ENCODE measurements around the gene ZNF462.

The ZNF462 gene

DNA sequence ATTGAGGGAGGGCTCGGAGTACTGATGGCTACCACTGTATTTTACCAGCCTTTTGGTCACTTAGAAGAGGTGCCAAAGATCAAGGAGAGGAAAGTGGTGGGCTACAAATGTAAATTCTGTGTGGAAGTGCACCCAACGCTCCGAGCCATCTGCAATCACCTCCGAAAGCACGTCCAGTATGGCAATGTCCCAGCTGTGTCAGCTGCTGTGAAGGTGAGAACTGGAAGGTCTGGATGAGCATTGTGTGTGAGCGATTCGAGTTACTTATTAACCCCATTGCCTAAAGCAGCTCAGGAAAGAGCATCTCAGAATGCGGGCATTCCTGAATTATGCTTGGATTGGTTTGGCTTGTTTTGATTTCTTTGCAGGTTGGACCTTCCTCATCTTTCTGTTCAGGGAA, 67.5 kb downstream of the ZNF462 start:
- DNase-seq, result no peak

DNA sequence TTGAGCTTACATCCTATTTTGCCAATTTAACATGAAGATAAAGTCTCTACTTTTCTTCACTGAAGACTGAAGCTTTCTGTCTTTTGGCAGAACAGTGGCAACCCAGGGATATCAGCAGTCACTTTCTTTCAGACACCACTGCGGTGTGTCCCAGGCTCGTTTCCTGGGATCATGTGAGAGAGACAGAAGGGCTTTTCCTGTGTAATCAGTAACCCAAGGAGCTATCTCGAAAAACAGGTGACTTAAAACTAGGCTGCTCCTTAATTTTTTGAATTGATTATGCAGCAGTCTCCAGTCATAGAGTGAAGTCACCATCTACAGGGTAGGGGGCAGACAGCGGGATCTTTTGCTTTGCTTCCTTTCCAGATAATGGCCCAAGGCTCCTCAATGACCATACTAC, 68.5 kb downstream of the ZNF462 start:
- DNase-seq, result no peak

GRCh38 chr9:106932178-106932577, 69.2 kb downstream of the ZNF462 start:
- no peak for DNase-seq

DNA sequence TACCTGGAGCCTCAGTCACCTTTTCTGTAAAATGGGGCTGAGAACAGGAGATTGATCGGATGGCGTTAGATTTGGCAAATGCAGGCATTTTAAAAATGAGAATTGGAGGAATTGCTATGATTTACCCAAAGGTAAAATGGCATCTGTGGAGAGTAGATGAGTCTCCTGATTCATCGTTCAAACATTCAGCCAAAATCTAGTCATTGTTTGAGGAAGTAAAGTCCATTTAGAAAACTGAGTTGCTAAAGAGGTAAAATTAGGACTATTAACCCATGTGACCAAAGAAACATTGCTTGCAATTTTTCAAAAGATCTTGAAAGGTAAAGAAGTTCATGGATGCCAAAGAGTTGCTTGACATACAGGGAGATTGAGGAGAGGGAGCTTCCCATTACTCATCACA, 69.7 kb downstream of the ZNF462 start:
- no peak for DNase-seq

- no peak for DNase-seq
These were observed 70.5 kb downstream of the ZNF462 start for GRCh38 chr9:106933470-106933869.

GRCh38 chr9:106934442-106935238, 71.7 kb downstream of the ZNF462 start:
- no peak for DNase-seq

GRCh38 chr9:106936680-106937079, 73.7 kb downstream of the ZNF462 start:
- no peak for DNase-seq

- DNase-seq, result no peak
These were observed 79.0 kb downstream of the ZNF462 start for GRCh38 chr9:106941916-106942315.

DNA sequence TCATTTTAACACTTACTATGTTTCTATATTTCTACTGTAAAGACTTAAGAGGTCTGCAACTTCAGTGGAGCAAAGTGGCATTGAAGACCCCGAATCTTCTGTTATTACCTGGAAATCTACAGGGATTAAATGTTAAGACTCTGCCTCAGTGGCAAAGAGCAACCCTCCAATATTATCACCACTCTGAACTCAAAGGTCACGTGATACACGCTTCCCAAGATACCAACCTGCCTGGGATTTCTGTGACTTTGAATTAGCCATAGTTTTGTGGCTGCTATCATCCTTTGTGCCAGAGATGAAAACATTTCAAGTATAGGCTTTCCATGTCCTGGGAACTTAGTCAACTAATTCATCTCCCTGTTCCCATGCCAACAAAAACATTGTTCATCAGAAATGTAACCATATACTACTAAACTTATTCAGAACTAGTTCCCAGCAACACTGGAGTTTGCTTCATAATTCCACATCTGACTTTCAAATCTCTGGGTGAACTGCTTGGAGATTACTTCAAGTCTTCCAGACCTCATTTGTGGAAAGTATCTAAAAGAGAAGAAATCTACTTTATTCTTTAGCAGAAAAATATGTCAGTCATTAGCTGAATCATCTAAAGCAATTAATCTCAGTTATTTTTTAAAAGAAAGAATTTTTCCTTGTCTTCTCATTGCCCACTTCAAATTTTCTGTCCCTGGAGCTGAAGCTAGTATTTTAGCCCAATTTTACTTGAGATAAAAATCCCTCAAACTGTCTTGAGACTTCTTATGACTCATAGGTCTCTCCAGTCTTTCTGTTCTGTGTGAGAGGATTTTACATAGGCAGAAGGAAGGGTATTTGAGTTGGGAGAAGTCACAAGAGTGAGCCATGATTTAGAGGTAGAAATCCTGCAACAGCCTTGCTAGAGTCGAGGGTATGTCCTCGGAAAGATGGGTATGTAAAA, 83.0 kb downstream of the ZNF462 start:
- DNase-seq, result no peak

DNA sequence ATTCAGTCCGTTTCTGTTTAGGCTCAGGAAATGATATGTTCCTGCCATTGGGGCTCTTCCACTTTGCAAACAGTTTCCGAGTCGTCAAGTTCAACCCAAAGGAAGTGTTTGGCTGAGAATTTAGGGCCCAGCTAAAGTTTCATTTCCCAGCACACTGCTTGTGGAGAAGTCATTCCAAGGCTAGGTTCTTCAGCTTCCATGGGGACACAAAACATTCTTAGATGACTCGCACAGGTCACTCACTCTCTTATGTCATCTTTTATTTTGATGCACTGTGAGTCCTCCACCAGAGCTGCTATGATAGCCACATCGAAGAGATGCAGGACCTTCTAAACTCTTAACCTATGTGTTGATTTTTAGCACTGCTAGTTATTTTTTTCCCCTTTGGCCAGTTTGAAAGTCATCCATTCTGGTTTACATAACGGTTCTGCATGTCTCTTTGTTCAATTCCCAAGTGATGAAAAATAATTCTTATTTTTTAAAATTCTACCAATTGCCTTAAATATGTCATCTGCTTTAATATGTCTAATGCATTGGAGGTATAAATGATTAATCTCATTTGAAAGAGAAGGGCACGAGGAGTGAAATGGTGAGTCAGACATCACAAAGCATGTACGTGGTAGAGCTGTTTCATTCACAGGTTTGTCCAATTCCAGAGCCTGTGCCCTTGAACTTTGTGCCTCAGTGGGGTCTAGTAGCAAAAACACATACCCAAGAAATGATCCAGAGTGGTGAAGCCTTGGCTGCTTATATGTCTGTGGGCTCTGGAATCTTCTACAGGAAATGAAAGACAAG, 84.3 kb downstream of the ZNF462 start:
- DNase-seq, result no peak

DNA sequence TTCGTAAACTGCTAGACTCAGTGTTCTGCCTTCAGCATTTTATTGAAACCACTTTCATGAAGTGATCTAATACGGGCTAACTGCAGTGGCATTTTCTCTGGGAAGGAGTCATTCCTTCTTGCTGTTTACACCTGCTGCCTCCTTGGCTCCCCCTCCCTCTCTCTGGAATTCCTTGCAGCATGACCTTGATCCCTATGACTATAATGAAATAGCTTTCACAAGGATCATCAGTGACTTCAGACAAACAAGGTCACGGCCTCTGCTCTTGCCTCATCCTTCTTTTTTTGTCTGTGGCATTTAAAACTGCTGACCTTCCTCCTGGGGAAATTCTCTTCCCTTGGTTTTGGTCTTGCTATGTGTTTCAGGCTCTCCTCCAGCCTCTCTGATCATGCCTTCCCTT, 90.2 kb downstream of the ZNF462 start:
- no peak for DNase-seq

DNA sequence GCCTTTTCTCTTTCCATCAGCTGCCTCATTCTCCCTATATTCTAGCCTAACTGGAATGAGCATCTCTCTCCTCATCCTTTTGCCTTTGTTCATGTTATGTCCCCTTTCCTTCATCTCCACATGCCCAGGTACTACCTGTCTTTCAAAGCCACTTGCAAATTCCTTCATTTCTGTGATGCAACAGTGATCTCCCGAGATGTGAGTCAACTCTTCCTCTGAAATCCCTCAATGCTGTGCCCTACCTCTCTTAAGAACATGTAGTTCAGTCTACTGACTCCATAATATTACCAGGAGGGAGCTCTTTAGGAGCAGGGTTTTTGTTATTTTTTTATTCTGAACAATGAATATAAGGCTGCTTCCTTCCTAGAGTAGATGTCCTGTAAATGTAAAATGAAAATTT, 91.6 kb downstream of the ZNF462 start:
- DNase-seq, result no peak

GRCh38 chr9:106954974-106955850, 92.2 kb downstream of the ZNF462 start:
- DNase-seq, result no peak

GRCh38 chr9:106956971-106957370, 94.0 kb downstream of the ZNF462 start:
- no peak for DNase-seq

GRCh38 chr9:106958955-106959657, 96.1 kb downstream of the ZNF462 start:
- no peak for DNase-seq

DNA sequence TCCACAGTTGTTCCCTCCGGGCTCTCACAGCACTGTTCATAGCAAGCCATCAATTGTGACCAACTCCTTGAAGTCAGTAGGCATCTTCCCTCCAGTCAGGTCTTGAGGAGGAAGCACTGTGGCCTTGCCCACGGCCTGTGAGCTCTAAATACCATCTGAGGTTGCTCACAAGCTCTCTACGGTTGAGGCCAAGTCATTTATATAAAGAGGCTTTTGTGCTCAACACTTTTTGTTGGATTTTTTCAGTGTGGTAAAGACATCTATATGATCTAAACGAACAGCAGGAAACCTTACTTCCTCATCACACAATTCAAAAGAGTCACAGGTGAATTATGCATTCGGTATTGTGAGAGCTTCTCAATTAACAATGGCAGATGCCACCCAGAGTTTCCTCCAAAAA, 97.3 kb downstream of the ZNF462 start:
- DNase-seq, result no peak

DNA sequence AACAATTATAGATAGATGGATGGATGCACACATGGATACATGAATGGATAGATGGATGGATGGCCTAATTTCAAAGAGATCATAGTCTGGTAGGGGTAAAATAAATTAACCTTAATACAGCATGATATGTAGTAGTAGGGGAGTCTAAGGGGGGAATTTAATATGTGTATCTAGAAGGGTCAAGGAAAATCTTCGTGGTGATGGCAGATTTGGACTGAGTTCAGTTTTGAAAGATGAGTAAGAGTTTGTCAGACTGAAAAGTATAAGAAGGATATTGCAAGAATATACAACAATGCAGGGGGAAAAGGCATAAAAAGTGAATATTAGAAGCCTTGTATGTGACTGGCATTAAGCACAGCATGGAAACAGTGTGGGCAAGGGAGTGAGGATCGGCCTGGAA, 98.7 kb downstream of the ZNF462 start:
- no peak for DNase-seq

DNA sequence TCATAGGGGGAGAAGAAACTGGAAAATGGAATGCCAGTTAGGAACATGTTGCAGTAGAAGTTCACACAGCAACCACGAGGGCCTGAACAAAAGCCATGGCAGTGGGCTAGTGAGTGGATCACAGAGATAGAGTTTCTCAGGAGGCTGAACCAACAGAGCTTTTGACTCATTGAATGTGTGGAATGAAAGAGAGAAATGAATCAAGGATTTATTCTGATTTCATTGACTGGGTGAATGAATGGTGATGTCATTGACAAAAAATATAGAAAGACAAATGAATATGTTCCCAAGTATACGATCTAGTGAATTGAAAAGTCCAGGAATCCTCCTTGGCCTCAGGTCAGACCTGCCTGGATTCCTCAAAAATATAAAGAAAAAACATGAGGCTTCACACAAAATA, 99.2 kb downstream of the ZNF462 start:
- DNase-seq, result no peak

- no peak for DNase-seq
These were observed 99.8 kb downstream of the ZNF462 start for GRCh38 chr9:106962615-106963363.

DNA sequence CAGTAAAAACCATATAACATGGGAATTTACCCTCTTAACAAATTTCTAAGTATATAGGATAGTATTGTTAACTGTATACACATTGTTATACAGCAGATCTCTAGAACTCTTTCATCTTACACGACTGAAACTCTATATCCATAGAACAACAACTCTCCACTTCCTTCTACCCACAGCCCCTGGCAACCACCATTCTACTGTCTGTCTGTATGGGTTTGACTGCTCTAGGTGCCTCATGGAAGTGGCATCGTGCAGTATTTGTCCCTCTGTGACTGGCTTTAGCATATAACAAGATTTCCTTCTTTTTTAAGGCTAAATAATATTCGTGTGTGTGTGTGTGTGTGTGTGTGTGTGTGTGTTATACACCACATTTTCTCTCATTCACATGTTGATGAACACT, 100.7 kb downstream of the ZNF462 start:
- DNase-seq, result no peak

DNA sequence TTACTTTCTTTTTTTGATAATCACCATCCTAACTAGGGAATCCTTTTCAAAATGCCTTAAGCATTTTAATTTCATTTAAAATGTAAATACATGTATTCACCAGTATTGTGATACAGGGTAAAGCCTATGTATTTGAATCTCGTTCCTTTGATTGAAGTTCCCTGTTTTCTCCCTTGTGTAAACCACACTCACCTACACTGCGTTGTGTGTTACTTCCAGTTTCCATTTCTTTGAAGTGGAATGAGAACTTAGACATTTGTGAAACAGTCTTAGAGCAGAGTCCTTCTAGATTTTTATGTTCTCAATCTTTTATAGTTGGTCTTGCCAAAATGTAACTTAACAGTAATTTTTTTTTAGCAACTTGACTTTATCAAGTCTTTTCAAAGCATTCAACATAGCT, 101.4 kb downstream of the ZNF462 start:
- DNase-seq, result no peak
